PC-3 (cell line): ENCODE measurements around the gene FOXO3.

Experiments used
- EZH2 ChIP-seq: fragments of 300-600 bp; sonication (generic); IDR thresholded peaks from one replicate; pipeline ENCODE4 v1.6.1; 2017; ENCODE audit warnings: antibody characterized with exemption, mild to moderate bottlenecking, low read length; ENCODE audit not compliant: unreplicated experiment
- EZH2phosphoT487 ChIP-seq: fragments of 300-600 bp; sonication (generic); IDR thresholded peaks from 2 replicates; pipeline ENCODE4 v1.6.1; 2018; ENCODE audit warnings: mild to moderate bottlenecking, antibody characterized with exemption, low read length, borderline replicate concordance
- TF ChIP-seq, protein P1 (sequence below): fragments of 300-600 bp; sonication (generic); conservative IDR thresholded peaks from 2 replicates; pipeline ENCODE4 v1.5.1; 2017; ENCODE audit warnings: antibody characterized with exemption, low read depth, mild to moderate bottlenecking, low read length

- TF ChIP-seq, protein P1, sequence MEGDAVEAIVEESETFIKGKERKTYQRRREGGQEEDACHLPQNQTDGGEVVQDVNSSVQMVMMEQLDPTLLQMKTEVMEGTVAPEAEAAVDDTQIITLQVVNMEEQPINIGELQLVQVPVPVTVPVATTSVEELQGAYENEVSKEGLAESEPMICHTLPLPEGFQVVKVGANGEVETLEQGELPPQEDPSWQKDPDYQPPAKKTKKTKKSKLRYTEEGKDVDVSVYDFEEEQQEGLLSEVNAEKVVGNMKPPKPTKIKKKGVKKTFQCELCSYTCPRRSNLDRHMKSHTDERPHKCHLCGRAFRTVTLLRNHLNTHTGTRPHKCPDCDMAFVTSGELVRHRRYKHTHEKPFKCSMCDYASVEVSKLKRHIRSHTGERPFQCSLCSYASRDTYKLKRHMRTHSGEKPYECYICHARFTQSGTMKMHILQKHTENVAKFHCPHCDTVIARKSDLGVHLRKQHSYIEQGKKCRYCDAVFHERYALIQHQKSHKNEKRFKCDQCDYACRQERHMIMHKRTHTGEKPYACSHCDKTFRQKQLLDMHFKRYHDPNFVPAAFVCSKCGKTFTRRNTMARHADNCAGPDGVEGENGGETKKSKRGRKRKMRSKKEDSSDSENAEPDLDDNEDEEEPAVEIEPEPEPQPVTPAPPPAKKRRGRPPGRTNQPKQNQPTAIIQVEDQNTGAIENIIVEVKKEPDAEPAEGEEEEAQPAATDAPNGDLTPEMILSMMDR: no peak
- TF ChIP-seq EZH2phosphoT487: no peak
- no peak for TF ChIP-seq EZH2
Measured at GRCh38 chr6:108711826-108712225, 151.1 kb downstream of the FOXO3 start.
